Esophagus squamous epithelium (tissue), 4 donors: ENCODE measurements around the gene TMC1.

Source experiments
- CTCF ChIP-seq, 6 experiments: fragments of 450-650 bp in 4 of 6; fragments of 200-600 bp in 2 of 6; sonication (generic) in 2 of 6; IDR thresholded peaks; one replicate each; pipeline ENCODE4 v1.5.1; 2016 to 2019; ENCODE audit warnings: antibody characterized with exemption in 6 of 6, mild to moderate bottlenecking in 4 of 6, moderate library complexity in 4 of 6
- POLR2A ChIP-seq, 4 donors: fragments of 450-650 bp; IDR thresholded peaks; one replicate each; pipeline ENCODE4 v1.6.1; 2017; ENCODE audit warnings: antibody characterized with exemption in 4 of 4, mild to moderate bottlenecking in 4 of 4, moderate library complexity in 3 of 4

DNA sequence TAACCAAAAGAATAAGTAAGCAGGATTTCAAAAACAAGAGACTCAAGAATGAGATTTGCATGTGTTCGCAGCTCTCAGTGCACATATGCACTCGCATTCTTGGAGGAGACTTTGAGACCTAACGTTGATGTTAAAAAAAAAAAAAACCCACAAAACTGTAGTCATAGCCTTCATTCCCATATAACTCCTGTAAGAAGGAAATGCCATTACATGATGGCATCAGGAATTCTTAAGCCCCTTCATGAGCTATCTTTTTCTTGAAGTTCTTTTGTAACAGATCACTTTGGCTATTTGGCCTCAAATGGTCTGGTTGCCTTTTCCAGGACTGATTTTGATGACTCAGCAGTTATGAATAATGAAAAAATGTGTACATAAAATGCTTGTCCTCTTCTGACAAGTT, 317.7 kb downstream of the TMC1 start:
- TF ChIP-seq CTCF (IDR thresholded peaks at IDR 0.05) (no peak), POLR2A (IDR thresholded peaks at IDR 0.05) (no peak)
